Left colon (tissue), 2 donors: ENCODE results near the gene NTF3. TPM values are rescaled to one million over a fixed set of nuclear protein-coding genes. Genes with fewer than 3 reads are reported as not detected.
"Not testable (repeated sequence)": the region's sequence is repeated elsewhere in the genome, so short reads cannot be mapped to it uniquely, and the experiment has no call there.

Source experiments
- ATAC-seq: fragments of 200-7000 bp; cut with Tn5 transposase; one replicate; pipeline ENCODE4 v1.9.1; 2020; ENCODE audit warnings: mild to moderate bottlenecking, moderate library complexity
- DNase-seq, 2 donors: peaks; one replicate each; pipeline ENCODE4 v3.0.0-alpha.2; 2020
- intact Hi-C, 2 donors: fragments of 100-400 bp; cut with DNase I in 1 of 2; cut with micrococcal nuclease in 1 of 2; formaldehyde crosslinking; loops; one replicate each; pipeline versions ENCODE4 v1.11.2 to v1.14.0; 2022; cut with DNase I, micrococcal nuclease
- total RNA-seq, 2 donors: library from RNA; stranded (reverse); fragmentation: NEBNext Ultra II Directional; extraction: Animal tissue kit (Norgen Biotek cat#: 25700); gene quantifications; one replicate each; pipeline ENCODE4 v1.2.1, GENCODE V29; 2021
- donor health status: DM: no; HTN: no; CAD: no.
- donor health status: DM: yes; HTN: yes; CAD: no.

The NTF3 gene
- total RNA-seq, 2 donors from 2014 or later = 0.40 to 0.59 TPM

DNA sequence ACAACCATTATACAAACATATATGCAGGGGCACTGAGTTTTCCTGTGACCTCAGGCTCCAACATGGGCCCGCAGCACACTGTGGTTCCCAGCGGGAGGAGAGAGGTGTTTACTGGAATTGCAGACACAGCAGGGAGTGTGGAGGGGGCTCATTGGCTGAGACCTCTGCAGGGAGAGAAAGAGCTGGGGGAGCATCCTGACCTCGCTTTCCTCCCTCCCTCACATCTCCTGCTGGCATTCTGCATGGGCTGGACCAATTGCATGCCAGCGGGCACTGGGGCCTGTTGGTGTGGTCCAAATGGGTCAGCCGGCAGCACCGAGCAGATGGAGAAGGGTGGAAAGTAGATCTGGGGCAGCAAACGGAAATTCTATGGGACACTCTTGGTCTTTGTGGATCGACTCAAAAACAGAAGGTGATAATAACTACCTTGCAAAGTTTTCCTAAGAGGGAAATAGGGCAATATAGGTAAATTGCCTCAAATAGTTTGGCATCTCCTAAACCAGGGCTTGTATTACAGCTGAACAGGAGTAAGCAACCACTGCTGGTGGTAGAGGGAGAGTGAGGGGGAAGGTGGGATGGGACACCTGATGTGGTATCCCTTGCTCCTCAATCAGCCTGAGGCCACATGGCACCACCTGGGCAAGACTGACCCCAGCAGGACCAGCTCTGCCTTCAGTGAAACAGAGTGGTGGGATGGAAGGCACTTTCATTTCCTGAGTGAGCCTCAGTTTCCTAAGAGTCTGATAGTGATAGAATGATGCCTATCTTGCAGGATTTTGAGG, 86.9 kb downstream of the NTF3 start:
- no peak for DNase-seq
- intact Hi-C loops = no loop called here
- ATAC-seq = no peak

DNA sequence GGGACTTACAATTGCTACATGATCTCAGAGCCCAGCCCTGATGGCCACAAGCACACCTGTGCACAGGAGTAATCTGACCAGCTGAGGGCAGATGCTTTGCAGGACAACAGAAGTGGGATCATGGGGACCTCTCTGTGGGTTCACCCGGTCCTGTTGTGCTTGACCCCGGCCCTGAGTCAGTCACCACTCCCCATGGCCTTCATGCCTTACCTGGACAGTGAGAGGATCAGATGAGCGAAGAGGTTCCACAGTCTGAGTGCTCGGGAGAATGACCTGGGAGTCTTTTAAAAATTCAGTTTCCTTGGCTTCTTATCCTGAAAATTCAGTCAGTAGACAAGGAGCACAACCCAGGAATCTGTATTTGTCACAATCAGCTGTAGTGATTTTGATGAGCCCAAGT, 88.1 kb downstream of the NTF3 start:
- no peak for ATAC-seq
- intact Hi-C loops = no loop called here
- DNase-seq = no peak

DNA sequence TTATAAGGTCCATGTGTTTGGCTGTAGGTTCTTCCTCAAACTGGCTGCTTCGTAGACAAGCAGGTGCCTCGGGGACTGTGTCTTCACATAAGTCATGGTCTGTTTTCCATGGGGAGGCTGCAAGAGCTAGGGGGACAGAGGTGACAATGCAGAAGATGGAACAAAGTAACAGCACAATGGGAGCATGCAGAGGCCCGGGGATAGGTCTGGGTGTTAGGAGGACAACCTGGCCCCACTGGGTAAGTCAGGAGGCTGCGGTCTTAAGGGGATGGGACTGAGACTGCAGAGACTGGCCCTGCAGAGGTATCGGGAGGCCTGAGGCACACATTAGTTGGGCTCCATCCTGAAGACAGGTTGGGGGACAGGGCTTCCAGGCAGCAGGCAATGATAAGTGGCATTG, 88.9 kb downstream of the NTF3 start:
- no peak for ATAC-seq
- no peak for DNase-seq
- intact Hi-C loops = no loop called here

DNA sequence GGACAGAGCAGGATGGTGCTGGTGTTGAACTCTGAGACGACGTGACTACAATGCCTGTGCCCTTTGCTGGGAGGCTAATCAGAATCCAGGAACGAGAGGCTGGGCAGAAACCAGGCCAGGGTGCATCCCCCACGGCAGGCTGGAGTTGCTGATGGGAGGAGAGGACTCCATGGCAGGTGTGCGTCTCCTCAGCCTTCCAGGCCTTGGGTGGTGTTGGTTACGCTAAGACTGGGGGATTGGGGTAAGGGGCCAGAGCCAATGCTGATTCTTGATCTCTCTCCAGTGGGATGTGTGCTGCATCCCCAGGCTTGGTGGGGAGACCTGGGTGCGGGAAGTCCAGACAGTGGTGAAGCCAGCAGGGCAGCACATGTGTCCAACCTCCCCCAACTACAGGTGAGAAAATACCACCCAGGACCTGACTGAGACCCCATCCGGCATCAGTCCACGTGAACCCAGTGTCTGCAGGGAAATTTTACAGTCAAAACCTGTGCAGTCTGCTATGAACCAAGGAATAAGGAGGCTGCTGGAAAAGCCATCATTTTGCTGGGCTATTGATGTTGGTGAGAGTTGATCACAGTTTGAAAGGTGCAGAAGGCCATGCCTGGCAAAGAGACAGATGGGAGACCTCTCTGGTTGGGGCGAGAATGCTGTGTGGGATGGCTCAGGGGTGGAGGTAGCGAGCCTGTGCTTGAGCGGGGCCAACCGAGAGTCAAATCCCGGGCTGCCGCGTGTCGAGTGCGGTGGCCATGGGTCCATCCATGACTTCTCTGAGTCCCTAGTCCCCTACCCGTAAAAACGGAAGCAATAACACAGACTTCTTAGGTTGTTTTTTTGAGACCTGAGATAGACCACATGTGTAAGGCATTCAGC, 89.8 kb downstream of the NTF3 start:
- intact Hi-C loops = no loop called here
- no peak for DNase-seq
- no peak for ATAC-seq

DNA sequence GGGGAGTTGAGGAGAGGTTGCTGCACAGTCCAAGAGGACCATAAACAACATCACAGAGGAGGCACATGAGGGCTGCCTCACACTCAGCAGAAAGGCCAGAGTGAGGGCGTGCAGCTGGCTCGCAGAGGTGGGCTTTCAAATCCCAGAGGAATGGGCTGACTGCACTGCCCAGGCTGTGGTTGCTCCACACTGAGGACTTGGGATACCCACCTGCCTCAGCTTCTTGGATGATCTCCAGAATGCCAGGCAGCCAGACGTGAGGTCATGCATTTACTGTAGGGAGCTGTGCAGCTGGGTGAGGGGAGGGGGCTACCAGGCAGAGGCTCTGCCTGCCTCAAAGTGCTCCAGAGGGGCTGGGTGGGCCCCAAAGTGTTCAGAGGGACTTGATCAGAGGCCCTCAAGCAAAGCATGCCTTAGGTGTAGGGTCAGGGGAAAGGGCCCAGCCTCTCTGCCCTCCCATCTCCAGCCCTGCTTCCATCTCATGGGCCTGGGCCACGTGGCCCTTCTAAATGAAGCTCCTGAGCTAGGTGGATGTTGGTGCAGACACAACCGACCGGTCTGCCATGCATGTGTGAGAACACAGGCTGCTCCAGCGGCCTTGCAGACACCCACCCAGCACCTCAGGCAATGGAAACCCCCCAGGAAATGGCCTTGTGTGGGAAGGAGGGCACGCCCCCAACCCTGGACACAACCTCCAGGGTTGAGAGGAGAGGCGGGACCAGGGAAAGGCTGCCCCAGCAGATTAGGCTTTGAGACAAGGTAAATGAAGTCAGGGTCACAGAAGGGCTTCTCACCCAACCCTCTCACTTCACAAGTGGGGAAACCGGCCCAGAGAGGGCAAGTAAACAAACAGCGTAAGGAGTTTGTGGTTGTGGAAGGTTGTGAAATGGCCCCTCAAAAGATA, 90.8 kb downstream of the NTF3 start:
- DNase-seq (no peak), ATAC-seq (no peak)
- intact Hi-C loops = no loop called here

DNA sequence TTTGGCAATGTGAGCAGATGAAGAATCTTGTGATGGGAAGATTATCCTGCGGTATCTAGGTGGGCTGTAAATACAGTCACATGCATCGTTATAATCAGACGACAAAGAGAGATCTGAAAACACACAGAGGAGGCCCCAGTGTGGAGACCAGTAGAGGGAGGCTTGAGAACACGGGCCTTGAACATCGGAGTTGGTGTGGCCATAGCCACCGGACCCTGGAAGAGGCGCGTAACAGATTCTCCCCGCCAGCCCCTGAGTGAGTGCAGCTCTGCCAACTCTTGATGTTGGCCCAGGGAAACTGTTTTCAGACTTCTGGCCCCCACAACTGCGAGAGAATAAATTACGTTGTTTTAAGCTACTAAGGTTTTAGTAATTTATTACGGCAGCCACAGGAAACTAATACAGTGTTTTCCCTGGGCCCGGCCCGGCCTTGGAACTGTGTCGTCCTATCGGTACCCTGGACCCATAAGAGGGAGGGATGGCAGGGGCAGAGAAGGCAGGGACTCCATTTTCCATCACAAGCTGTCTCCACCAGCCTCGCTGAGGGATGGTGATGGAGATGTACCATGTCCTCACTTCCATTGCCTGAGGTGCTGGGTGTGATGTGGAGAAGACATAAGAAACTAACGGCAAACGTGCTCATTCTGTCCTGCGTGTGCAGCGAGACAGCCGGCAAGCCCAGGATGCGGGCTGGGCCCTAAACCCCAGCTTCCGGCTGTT, 91.6 kb downstream of the NTF3 start:
- ATAC-seq = no peak
- intact Hi-C loops = no loop called here

DNA sequence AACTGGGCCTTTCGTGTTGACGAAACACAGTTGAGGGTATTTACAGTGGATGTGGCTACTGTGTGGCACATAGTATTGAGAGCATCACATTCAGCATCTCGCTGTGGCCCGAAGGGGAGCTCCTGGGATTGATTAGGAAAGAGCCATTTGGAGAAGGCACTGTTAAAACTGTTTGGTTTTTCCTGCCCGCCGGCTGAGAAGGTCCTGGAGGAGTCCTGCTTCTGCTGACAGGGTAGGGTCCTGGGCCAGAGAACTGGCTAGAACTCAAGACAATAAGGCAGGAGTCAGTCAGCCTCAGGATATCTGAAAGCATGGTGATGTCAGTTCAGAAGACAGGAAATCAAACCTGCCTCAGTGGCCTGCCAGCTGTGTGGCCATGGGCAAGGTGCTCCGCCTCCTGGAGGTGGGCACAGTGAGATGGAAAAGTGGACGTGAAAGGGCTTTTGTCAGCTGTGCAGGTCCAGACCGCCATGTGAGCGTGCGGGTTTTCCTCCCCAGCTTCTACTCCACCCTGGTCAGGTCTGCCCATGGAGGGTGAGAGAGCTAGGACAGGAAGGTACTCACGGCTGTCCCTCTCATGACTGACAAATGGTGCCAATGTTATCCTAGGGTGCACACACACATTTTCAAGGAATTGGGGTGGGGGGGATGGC, 92.3 kb downstream of the NTF3 start:
- DNase-seq (no peak), ATAC-seq (no peak)
- intact Hi-C loops = no loop called here

More for the DNA sequence above, 91.6 kb downstream of the NTF3 start:
- no peak for DNase-seq

DNA sequence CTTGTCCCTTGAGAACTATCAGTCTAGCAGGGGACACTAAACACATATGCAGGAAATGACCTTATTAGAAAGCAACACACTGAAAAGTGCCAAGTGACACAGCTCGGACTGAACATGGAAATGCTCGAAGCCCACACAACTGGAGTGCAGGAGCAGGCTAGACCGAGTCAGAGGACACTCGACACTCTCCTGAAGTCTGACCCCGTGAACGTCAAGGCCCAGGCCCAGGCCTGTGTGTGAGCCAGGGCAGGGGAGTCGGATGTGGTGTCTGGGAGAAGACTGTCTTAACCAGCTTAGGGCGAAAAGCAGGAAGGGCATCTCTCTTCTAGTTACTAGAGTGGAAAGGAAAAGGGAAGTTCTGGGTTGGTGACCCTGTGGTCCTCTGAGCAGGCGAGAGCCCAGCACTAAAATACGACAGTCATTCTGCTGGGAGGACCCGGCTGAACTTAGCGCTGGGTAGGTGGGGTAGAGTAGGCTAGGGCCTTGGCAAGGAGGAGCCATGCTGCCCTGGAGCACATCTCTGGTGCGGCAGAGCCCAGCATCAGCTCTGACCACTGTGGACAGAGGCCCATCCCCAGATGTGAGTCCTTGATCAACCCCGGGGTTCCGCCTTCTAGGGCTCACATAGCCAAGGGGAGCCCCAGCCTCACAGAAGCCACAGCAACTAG, 93.0 kb downstream of the NTF3 start:
- DNase-seq = no peak
- no peak for ATAC-seq
- intact Hi-C loops = no loop called here

DNA sequence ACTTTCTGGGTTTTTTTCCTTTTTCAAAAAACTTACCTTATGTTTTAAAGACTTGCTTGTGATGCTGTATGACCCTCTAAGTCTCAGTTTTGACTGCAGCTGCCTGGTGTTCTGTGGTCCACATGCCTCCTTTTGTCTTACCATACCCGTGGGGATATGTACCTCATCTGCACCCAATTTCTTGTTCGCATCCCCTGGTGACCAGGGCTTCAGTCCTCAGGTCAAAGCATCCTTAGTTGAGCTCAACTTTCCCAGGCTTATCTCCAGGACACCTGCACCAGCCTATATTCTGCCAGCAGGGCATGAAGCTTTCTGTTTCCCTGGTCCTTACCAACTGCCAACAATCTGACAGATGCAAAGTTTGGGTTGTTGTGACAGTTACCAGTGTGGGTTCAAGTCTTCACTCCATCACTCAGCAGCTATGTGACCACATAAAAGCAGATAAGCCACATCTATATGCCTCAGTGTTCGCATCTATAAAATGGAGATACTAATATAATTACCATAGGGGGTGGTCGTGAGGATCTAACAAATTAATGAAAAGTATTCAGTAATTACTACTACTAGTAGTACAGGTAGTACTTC, 94.0 kb downstream of the NTF3 start:
- DNase-seq = no peak
- intact Hi-C loops = no loop called here
- ATAC-seq = no peak

DNA sequence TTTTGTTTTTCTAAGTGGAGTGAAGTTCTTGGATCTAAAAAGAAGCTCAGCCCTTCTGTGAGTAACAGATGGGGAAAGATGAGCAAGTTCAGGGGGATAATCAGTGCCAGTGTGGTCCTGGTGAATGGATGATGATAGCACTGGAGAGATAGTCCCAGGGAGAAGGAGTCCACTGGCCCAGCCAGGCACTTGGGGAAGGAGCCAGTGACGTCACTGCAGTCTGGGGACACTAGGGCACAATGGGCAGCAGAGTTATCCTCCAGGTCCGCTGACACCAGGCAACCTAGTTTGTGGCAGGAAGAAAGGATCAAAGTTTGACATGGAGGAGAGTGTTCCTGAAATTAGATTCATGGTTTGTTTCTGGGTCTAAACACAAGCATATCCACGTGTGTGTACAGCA, 101.5 kb downstream of the NTF3 start:
- intact Hi-C loops = no loop called here
- ATAC-seq (no peak), DNase-seq (no peak)

DNA sequence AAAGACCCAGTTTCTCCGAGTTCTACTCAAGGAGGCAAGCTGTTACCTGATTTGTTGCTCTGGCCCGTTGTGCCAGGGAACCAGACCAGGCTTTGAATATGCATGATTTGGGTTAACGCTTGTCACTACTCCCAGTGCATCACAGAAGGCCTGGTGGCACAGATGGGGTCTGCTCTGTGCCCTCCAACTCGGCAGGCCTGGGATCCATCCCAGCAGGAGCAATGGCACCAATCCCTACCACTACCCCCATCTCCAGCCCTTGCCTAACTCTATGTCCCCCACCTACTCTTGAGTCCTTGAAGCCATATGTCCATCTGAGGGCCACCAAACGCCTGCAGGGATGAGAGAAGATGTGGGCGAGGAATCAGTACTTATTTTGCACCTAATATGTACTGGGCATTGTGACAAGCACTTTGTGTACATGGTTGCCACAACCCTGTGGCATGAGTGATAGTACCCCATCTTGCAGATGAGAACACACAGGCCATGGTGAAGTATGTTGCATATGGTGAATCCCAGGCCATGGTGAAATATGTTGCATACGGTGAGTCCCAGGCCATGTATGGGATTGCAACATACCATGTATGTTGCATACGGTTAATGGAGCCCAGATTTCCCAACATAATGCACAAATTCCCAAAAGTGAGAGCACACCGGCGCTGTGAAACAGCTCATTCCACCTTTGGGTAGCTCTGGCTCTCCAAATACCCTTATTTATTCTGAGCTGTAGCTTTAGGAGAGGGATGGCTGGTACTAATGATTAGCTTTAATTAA, 102.7 kb downstream of the NTF3 start:
- intact Hi-C loops = no loop called here
- ATAC-seq (no peak), DNase-seq (no peak)

DNA sequence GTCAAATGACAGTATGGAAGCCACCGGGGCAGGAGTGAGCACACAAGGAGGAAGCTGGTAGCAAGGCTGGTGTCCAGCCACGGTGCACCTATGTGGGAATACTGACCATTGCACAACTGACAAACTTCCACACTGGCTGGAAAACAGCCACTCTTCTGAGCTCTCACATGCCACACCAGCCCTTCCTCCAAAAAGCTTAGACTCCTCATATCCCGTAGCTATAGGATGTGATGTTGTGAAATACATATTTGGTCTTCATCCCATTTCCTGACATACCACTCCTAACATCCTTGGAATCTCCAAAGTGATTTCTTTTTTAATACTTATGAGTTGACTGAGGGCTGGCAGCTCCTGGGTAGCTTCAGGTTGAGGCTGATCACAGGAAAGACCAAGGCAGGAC, 103.6 kb downstream of the NTF3 start:
- DNase-seq (no peak), ATAC-seq (no peak)
- intact Hi-C loops = no loop called here

DNA sequence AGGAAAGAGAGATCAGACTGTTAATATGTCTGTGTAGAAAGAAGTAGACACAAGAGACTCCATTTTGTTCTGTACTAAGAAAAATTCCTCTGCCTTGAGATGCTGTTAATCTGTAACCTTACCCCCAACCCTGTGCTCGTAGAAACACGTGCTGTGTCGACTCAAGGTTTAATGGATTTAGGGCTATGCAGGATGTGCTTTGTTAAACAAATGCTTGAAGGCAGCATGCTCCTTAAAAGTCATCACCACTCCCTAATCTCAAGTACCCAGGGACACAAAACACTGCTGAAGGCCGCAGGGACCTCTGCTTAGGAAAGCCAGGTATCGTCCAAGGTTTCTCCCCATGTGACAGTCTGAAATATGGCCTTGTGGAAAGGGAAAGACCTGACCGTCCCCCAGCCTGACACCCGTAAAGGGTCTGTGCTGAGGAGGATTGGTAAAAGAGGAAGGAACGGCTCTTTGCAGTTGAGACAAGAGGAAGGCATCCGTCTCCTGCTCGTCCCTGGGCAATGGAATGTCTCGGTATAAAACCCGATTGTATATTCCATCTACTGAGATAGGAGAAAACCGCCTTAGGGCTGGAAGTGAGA, 105.2 kb downstream of the NTF3 start:
- DNase-seq, ATAC-seq, intact Hi-C loops: not testable (repeated sequence)

DNA sequence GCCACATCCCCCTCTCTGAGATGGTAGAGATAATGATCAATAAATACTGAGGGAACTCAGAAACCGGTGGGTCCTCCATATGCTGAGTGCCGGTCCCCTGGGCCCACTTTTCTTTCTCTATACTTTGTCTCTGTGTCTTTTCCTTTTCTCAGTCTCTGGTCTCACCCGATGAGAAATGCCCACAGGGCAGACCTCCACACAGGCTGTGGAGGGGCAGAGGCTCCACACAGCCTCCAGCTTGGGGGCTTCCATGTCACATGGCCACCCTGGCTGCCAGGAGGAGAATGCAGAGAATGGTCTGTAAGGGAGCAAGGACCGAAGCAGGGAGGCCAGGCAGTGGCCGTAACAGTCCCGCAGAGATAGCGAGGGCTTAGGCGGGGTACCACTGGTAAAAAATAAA, 105.9 kb downstream of the NTF3 start:
- no peak for ATAC-seq
- intact Hi-C loops = no loop called here
- DNase-seq = no peak
